ENCODE results near the gene C13orf46.

The C13orf46 gene

DNA sequence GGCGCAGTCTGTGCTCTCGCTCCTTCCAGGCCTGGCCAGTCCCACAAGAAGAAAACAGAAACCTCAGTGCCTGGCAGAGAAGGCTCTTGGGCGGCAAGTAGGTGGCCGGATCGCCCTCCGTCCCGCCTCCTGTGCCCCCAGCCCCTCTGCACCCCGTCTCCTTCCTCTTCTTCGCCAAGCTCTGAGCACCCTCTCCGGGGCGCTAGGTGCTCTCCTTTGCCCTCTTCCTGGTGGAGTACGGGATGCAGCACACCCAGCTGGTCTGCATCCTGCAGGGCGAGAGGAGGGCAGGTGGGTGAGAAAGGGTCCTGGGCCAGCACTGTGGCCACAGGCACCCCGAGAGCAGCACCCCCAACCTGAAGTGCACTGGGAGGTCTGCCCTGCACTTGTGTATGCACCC, 17.3 kb downstream of the C13orf46 start:
- DNase-seq (ENCODE audit: low read depth in 1 of 2, low spot score in 1 of 2) = no peak

DNA sequence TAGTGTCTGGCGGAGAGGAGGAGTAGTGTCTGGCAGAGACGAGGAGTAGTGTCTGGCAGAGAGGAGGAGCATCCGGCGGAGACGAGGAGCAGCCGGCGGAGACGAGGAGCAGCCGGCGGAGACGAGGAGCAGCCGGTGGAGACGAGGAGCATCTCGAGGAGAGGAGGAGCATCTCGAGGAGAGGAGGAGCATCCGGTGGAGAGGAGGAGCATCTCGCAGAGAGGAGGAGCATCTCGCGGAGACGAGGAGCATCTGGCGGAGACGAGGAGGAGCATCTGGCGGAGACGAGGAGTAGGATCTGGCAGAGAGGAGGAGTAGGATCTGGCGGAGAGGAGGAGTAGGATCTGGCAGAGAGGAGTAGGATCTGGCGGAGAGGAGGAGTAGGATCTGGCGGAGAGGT, 18.2 kb downstream of the C13orf46 start:
- no peak for DNase-seq (ENCODE audit: low read depth in 1 of 2, low spot score in 1 of 2)

DNA sequence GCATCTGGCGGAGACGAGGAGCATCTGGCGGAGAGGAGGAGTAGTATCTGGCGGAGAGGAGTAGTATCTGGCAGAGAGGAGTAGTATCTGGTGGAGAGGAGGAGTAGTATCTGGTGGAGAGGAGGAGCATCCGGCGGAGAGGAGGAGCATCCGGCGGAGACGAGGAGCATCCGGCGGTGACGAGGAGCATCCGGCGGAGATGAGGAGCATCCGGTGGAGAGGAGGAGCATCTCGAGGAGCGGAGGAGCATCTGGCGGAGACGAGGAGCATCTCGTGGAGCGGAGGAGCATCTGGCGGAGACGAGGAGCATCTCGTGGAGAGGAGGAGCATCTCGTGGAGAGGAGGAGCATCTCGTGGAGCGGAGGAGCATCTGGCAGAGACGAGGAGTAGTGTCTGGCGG, 18.6 kb downstream of the C13orf46 start:
- no peak for DNase-seq (ENCODE audit: low read depth in 1 of 2, low spot score in 1 of 2)

DNA sequence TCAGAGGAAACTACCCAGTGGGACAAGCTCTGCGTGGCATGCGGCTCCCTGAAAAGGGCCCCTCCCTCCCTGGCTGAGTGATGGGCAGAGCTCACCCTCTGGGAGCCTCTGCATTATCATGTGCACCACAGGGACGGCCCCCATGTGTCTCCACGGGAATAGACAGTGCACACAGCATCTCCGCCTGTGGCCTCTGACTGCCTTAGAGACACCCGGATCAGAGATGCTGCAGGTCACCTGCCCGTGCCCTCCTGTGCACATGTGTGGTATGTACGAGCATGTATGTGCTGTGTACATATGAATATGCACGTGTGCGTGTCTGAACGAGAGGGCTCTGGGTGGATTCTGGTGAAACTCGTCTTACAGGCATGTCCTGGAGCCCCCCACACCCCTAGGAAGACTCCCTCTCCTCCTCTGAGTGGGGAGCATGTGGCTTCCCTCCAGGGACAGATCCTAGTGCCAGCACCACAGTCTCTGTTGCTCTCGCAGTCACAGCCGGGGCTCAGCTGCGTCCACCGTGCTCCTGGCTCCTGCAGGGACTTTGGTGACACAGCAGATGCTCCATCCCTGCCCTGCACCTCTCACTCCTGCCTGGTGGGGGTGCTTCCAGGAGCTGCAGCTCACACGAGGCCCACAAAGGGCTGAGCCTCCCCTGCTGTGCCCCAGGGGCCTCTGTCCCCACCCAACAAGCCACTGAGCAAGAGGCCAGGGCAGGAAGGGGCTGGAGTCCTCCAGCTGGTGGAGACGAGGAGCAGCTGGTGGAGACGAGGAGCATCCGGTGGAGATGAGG, 19.6 kb downstream of the C13orf46 start:
- no peak for DNase-seq (ENCODE audit: low read depth in 1 of 2, low spot score in 1 of 2)

DNA sequence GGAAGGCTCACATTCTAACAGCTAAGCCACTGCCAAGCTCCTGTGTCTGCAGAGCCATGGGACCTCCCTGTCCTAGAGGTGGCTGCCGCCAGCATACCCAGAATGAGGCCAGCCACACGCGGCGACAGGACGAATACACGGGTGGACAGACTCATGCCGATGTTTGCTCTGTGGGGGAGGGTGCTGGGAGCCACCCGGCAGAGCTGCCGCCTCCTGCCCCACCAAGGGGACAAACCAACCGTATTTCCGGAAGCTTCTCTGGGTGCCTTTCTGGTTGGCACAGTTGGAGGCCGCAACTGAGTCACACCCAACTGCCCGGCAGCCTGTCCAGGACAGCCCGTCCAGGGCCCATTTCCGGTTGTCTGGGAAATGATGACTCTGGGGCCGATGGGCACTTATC, 20.3 kb downstream of the C13orf46 start:
- DNase-seq (ENCODE audit: low read depth in 1 of 2, low spot score in 1 of 2) = no peak

DNA sequence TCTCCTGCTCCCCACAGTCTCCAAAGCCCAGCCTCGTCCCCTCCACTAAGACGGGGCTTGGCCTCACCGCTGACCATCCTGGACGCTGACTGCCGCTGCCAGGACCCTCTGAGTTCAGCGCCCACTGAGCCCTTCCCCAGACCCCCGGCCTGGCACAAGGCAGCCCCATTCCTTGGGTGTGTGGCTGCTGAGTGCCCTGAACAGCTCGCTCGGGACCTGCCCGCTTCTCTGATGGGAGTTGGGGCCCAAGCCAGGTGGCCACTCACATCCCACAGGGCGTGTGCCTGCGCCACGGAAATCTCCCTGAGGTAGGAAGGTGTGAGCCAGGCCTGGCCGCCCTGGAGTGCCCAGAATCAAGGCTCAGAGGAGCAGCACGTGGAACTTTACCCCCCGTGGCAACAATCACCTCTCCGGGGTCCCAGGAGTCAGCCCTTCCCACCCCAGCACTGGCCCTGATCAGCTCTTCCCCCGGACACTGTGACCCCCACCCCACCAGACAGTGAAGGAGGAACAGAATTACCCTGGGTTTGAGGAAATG, 20.8 kb downstream of the C13orf46 start:
- DNase-seq (ENCODE audit: low read depth in 1 of 2, low spot score in 1 of 2) = no peak

DNA sequence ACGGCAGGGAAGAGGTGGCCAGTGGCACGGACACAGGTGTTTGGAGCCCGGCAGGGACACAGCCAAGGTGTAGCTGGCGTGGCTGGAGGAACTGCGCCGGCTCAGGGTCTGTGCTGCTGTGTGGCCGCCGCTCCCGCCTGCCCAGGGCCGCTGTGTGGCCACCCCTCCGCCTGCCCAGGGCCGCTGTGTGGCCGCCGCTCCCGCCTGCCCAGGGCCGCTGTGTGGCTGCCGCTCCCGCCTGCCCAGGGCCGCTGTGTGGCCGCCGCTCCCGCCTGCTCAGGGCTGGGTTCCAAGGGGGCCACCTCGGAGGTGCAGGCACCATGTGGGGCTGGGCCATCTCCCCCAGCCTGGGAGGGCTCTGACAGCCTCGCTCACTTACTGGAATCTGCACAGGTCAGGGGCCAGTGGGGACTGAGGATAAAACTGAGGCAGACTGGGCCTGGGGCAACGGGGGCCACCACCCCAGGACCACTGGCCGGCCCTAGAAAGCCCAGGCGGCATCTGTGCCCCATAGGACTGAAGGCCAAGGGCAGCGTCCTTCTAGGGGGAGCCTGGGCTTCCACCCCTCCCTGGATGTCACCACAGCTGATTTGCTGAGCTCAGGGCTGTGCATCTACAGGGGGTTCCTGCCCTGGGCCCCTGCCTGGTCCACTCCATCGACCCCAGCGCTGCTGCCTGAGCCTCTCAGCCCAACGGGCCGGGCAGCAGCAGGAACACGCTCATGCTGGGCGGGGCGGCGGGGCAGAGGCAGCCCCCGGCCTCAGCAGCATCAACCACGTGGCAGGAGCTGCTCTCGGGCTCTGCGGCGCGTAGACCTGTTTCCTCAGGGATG, 21.5 kb downstream of the C13orf46 start:
- no peak for DNase-seq (ENCODE audit: low read depth in 1 of 2, low spot score in 1 of 2)

DNA sequence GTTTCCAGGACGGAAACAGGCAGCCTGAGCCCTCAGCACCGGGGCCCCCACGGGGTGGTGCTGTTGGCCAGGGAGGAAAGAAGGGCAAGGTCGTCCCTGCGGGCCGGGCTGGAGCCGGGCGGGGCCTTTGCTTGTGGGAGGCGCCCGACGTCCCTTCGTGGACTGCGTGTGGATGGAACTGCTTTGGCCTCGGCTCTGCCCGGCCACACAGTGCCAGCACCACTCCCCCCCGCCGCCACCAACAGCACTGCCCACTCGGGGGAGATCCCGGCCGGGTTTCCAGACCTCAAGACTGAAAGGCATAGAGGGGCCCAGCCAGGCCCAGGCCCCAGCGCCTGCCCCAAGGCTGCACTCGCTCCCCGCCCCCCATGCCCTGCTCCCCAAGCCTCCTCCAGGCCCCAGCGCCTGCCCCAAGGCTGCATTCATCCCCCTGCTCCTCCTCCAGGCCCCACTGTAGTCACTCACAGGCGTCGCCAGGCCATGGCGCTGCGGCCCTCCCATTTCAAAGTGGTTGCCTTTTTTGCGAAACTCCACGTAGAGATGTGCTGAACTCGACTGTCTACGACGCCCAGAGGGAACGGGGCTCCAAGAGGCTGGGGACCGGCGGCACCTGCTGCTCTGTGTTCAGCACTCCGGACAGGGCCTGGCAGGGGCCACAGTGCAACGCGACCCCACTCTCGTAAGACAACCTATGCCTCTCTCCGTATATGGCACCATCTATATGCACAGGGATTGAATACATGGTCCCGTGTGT, 22.5 kb downstream of the C13orf46 start:
- peak in 1 of 2 donors; percentile 46 for DNase-seq (ENCODE audit: low read depth in 1 of 2, low spot score in 1 of 2)

DNA sequence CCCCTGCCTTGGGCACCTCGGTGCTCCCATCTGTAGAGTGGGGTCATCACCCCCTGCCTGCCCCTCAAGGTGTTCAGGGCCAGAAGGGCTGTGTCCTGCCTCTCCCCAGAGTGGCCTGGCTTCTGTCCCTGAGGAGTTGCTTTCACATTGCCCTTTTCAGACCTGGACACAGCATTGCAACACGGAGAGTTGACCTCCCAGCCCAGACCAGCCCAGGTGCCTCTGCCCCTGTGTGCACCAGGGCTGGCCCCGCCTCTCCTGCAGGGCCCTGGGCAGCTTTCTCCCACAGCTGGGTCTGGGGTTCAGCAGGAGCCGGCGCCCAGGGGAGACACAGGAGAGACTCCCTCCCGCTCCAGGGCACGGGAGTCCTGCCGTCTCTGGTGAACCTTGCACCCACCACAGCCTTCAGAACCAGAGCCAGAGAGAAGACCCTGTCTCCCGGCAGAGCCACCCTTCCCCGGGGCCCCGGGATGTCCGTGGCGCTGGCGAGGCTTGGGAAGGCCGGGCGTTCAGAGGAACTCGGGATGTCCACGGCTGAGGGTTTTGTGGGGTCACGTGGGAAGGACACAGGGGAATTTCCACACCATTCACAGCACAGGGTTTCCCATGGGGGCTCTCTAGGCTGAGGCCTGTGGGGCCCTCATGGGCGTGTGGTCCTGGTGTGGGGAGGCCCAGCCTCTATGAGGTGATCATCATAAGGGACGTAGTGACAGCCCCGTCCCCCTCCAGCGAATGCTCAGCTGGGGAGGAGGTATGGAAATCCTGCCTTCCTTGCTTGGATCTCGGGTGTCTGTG, 23.2 kb downstream of the C13orf46 start:
- DNase-seq (ENCODE audit: low read depth in 1 of 2, low spot score in 1 of 2) = no peak

DNA sequence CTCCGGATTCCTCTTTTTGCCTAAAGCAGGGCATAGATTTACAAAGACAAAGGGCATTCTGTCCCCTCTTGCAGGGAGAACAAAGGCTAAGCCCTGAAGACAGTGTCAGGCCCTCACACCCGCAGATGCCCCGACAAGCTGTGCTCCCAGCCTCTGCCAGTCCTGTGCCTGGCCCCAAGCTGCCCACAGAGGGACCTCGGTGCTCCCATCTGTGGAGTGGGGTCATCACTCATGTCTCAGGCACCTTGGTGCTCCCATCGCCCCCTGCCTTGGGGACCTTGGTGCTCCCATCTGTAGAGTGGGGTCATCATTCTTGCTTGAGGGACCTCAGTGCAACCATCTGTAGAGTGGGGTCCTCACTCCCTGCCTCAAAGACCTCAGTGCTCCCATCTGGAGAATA, 24.3 kb downstream of the C13orf46 start:
- DNase-seq (ENCODE audit: low read depth in 1 of 2, low spot score in 1 of 2) = no peak

DNA sequence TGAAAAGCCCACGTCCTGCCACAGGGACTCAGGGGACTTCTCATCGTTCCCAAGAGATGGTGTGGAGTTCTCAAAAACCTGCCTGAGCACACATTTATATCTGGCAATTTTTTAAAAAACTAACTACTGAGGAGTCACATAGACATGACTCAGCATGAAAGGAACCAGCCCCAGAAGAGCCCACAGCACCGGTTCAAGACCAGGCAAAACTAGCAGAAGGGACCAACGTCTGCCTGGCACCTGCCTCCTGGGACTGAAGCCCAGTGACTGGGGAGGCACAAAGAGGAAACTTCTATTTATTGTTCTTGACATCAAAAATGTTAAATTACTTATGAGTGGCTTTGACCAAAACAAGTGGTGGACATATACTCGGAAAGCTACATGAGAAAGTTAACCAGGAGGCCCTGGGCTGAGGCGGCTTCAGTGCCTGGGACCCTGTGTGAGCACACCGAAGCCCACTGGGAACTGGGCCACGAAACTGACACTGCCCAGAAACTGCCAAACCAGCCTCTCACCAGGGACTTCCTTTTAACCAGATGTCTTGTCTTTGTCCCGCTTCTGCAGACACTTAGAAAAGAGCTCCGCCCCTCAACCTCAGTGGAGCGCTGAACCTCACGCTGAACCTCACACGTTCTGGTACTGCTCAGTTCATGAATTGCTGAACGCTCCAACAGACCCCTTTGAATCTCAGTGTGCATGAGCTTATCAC, 25.7 kb downstream of the C13orf46 start:
- no peak for DNase-seq (ENCODE audit: low read depth in 1 of 2, low spot score in 1 of 2)

DNA sequence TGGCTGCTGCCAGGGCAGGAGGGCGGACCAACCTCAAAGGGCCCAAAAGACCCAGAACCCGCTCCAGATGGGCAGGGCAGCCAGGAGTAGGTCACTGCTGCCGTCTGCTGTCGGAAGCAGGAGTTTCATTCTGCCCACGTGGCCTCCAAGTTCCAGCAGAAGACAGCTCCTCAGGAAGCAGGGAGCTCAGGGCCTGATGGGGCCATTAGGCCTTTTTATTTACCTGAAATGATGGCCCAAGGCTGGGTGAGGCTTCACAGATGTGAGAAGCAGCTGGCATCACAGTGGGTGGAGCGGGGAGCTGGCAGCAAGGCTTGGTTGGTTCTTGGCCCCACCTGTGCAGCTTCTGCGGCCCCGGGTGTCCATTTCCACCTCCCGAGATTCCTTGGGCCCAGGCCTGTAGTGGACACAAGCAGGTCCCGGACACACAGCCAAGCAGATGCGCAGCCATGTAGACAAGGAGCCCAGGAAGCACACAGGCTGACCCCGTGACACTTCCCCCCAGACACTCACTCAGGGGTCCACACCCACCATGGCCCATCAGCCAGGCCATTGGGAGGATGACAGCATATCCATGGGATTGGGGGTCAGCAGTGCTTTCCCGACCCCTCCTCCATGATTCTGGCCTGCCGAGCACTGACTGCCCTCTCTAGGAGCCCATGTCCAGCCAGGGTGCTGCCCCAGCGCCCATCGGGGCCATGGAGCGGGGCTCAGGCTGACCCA, 26.4 kb downstream of the C13orf46 start:
- no peak for DNase-seq (ENCODE audit: low read depth in 1 of 2, low spot score in 1 of 2)

DNA sequence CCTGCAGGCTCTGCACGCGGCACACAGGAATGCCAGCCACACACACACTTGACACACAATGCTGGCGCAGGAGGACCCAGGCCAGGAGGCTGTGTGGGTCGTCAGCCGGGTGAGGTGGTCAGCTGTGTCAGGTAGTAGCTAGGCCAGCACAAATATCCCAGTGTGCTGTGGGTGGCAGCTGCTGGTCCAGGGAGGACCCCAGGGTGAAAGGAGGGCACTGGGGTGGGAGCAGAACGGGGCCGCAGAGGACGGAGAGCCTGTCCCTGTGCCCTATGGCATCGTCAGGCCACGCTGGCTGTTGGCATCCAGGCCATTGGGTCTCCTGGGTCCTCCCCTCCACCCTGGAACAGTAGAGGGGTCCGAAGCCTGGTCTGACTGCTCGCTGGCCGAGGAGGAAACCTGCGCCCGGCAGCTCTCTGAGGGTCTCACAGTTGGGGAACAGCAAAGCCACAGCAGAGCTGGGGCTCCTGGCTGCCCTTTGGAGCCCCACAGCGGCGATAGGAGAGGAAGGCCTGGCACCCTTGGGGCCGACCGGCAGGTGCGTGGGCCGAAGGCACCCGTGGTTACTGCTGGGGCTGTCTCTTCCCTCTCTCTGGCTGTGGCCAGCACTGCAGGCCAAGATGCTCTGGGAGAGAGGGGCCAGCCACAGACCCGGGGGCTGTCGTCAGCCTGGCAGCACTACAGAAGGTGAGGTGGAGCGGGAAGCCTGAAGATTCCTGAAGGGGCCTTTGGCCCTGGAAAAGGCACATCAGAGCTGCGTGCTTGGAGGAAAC, 27.3 kb downstream of the C13orf46 start:
- DNase-seq (ENCODE audit: low read depth in 1 of 2, low spot score in 1 of 2) = no peak

DNA sequence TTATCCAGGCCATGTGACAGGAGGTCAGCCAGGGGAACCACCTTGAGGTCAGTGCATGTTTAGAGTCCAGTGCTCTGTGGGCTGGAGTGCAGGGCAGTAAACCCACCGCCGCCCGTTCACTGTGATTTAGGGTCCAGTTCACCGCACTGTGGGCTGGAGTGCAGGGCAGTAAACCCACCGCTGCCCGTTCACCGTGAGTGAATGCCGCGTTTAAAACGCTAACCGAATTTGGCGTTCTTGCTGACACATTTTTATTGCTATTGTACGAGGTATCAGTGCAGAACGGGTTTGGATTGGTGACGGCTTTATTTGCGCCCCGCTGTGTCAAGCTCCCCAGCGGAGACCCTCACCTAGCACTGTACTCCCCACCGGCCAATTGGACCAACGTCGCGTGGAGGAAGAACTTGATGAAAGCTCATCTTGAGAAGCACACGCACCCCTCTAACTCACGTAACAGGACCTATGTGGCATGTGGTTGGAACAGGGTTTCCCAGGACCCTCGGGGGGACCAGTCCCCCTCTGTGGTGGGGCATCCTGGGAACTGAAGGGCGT, 27.9 kb downstream of the C13orf46 start:
- DNase-seq (ENCODE audit: low read depth in 1 of 2, low spot score in 1 of 2) = no peak

DNA sequence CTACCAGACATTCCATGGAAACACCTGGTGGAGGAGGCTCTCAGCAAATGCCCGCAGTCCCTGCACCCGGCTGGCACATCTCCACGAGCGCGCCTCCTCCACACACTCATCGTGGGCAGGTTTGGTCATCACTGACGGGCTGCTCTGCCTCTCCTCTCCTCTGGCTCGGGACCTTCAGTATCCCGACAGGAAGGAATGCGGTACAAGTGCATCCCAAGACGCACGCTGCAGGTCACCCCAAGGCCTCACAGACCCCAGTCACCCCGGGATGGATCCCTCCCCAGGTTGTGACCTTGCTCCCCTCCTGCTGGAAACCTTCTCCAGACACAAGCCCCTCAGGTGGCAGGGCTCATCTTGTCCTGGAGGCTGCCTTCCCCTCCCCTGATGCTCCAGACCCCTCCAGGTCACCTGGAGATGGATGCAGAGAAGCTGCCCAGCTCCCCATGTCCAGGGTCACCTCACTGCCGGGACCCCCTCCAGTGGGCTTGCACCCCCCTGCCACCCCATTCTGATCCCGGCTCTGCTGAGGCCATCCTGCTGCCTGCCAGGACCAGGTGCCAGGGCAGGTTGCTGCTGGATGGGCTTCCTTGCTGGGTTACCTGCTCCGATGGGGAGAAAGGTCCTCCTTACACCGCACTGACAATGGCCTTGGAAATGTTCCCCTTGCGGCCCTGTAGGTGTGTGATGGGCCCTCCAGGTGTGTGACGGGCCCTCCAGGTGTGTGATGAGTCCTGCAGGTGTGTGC, 29.9 kb downstream of the C13orf46 start:
- no peak for DNase-seq (ENCODE audit: low read depth in 1 of 2, low spot score in 1 of 2)

DNA sequence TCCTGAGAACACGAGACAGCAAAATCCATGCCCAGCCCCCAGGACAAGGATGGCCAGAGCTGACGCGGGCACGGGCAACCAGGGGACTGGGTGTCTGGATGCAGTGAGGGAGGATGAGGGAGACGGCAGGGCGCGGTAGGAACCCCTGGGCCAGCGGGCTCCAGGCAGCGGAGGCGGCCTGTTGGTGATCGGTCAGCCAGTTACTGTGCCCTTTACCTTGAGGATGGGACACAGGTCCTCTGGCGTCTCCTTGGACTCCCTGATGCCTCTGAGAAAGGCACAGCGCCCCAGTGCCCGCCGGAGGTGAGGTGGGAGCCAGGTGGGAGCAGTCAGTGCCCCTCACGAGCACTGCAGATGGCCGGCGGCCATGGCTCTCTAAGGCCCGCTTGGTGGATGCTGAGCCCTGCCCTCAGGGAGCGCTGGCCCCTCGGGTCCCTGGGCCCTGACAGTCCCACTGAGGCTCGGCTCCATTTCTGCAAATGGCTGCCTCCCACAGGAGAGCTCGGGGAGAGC, 31.2 kb downstream of the C13orf46 start:
- DNase-seq (ENCODE audit: low read depth in 1 of 2, low spot score in 1 of 2) = no peak

DNA sequence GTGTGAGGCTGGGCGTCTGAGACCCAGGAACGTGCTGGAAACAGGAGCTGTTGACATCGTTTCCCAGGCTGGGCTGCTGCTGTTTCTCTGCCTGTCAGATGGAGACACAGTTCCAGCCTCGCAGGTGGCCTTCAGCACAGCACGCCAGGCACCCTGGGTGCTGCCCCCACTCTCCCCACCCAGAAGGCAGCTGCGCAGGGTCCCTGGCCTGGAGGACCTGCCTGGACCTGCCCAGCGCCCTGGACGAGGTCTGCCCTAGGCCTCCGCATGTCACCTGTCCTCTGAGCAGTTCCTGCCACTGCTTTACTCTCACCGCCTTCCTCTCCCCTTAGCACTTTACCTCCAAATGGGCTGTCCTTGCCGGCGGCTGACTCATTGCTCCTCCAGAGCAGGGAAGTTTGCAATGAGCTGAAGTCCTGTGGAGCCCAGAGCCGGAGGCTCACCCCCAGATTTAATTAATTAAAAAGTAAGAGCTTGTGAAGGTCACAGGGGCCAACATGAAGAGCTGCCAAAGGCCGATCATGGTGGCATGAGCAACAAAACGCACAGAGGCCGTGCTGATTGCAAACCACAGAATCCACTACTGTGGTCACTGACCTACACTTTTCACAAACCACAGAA, 32.2 kb downstream of the C13orf46 start:
- no peak for DNase-seq (ENCODE audit: low read depth in 1 of 2, low spot score in 1 of 2)
